Ectodermal cell (in vitro differentiated cells): ENCODE measurements around the gene NCF4.

Experiments
- H3K27ac ChIP-seq: 2 replicates; pipeline ENCODE4 v1.7.0; 2013; ENCODE audit warnings: mild to moderate bottlenecking, low read depth, low read length; ENCODE audit not compliant: insufficient read depth, poor library complexity, severe bottlenecking
- H3K27me3 ChIP-seq: 2 replicates; pipeline ENCODE4 v1.7.0; 2013; ENCODE audit warnings: mild to moderate bottlenecking, low read length; ENCODE audit not compliant: insufficient read depth, control insufficient read depth, poor library complexity, severe bottlenecking
- H3K36me3 ChIP-seq: one replicate; pipeline ENCODE4 v1.7.0; 2013; ENCODE audit warnings: low read length; ENCODE audit not compliant: control insufficient read depth, insufficient read depth
- H3K4me1 ChIP-seq: one replicate; pipeline ENCODE4 v1.7.0; 2013; ENCODE audit warnings: low read length; ENCODE audit not compliant: control insufficient read depth, insufficient read depth
- H3K4me3 ChIP-seq: 2 replicates; pipeline ENCODE4 v1.7.0; 2013; ENCODE audit warnings: low read depth, low read length, control low read depth; ENCODE audit not compliant: insufficient read depth
- H3K9me3 ChIP-seq: 2 replicates; pipeline ENCODE4 v1.7.0; 2013; ENCODE audit warnings: mild to moderate bottlenecking, low read length, moderate library complexity; ENCODE audit not compliant: control insufficient read depth
- WGBS, 2 experiments: methylation state at CpG; one replicate each; pipeline ENCODE4 v1.1.7; 2013; ENCODE audit warnings: missing lambda C conversion rate in 2 of 2; 5-methylcytosine and 5-hydroxymethylcytosine counted together

NCF4 gene

DNA sequence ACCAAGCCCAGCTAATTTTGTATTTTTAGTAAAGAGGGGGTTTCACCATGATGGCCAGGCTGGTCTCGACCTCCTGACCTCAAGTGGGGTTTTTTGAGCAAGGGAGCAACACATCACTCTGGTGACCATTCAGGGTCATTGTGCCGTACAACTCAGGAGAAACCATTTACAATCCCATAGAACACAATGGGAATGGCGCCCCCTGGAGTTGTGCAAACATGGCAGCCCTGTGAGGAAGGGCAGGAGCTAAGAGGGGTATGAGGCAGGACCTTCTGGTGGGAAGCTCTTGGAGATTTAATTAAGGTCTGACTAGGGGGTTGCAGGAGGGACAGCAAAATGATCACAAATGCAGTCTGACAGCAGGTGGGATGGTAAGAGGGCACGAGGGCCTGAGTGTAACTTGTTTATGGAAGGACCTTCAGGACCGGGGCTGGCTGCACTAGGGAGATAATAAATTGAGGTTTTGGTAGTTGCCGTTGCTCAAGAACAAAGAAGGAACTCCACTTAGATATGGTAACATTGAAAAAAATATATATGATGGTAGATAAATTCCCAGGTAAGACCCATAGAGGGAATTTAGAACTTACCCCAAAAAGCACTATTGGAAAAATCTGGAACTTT, 43.6 kb downstream of the NCF4 start:
- no peaks in the 10 kb centered on the region for H3K36me3 ChIP-seq
- H3K4me1 ChIP-seq = no peaks in the 10 kb centered on the region
- WGBS, 2 experiments = 80 to 91% methylated on average over 6 of the region's 6 CpGs
- H3K4me3 ChIP-seq = no peak overlapping the region
- no peak overlapping the region for H3K27ac ChIP-seq
- no peaks in the 10 kb centered on the region for H3K9me3 ChIP-seq
- no peaks in the 10 kb centered on the region for H3K27me3 ChIP-seq

DNA sequence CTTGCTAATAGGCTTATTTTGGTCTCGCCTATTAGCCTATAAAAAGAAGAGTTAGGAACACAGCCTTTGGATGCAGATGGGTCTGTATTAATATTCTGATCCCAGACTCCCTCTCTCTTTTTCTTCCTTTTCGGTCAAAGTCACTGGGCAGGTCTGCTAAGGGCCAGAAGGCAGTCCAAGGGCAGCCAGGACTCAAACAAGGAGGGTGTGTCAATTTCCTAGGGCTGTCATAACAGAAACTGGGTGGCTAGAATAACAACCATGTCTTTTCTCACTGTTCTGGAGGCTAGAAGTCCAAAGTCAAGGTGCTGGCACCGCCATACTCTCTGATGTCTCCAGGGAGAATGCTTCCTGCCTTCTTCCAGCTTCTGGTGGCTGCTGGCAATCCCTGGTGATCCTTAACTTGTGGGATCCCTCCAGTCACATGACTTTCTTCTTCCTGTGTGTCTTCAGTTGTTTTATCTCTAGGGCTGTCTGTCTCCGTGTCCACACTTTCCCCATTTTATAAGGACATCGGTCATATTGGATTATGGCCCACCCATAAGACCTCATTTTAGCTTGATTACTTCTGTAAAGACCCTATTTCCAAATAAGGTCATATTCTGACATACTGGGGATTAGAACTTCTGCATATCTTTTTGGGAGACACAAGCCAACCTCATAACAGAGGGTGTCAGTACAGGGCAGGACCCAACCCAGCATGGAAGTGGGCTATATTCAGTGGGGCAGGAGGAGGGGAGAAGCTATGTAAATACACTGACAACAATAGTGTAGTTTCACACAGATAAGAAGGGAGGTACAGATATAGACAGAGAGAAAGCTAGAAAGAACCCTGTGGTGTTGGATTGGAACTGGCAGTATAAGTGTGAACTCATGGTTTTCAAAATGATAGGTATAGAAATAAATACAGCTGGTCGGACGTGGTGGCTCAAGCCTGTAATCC, 46.7 kb downstream of the NCF4 start:
- 93% methylated on average over 7 of the region's 7 CpGs for WGBS, 2 experiments
- Histone ChIP-seq H3K4me3 (no peak overlapping the region), H3K9me3 (no peaks in the 10 kb centered on the region)

DNA sequence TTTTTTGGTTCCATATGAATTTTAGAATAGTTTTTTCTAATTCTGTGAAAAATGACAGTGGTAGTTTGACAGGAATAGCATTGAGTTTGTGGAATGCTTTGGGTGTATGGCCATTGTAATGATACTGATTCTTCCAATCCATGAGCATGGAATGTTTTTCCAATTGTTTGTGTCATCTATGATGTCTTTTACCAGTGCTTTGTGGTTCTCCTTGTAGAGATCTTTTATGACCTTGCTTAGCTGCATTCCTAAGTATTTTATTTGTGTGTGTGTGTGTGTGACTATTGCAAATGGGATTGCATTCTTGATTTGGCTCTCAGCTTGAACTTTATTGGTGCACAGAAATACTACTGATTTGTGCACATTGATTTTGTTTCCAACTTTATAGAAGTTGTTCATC, 49.7 kb downstream of the NCF4 start:
- H3K27me3 ChIP-seq = peaks cover 18% of the 10 kb centered on the region
- H3K4me1 ChIP-seq = peaks cover 4% of the 10 kb centered on the region
- H3K9me3 ChIP-seq = no peaks in the 10 kb centered on the region
- no peak overlapping the region for H3K4me3 ChIP-seq
- H3K27ac ChIP-seq = no peak overlapping the region
- no peaks in the 10 kb centered on the region for H3K36me3 ChIP-seq

More for the DNA sequence above, 46.7 kb downstream of the NCF4 start:
- H3K27me3 ChIP-seq = peaks cover 18% of the 10 kb centered on the region
- peaks cover 4% of the 10 kb centered on the region for H3K4me1 ChIP-seq
- no peaks in the 10 kb centered on the region for H3K36me3 ChIP-seq
- H3K27ac ChIP-seq = no peak overlapping the region

- no peaks in the 10 kb centered on the region for H3K9me3 ChIP-seq
- peaks cover 18% of the 10 kb centered on the region for H3K27me3 ChIP-seq
- H3K4me1 ChIP-seq = peaks cover 4% of the 10 kb centered on the region
- H3K36me3 ChIP-seq = no peaks in the 10 kb centered on the region
- no peak overlapping the region for H3K27ac ChIP-seq
- H3K4me3 ChIP-seq = no peak overlapping the region
- WGBS, 2 experiments = 15% methylated on average over 13 of the region's 13 CpGs
These were observed 51.3 kb downstream of the NCF4 start for GRCh38 chr22:36911887-36912661.

DNA sequence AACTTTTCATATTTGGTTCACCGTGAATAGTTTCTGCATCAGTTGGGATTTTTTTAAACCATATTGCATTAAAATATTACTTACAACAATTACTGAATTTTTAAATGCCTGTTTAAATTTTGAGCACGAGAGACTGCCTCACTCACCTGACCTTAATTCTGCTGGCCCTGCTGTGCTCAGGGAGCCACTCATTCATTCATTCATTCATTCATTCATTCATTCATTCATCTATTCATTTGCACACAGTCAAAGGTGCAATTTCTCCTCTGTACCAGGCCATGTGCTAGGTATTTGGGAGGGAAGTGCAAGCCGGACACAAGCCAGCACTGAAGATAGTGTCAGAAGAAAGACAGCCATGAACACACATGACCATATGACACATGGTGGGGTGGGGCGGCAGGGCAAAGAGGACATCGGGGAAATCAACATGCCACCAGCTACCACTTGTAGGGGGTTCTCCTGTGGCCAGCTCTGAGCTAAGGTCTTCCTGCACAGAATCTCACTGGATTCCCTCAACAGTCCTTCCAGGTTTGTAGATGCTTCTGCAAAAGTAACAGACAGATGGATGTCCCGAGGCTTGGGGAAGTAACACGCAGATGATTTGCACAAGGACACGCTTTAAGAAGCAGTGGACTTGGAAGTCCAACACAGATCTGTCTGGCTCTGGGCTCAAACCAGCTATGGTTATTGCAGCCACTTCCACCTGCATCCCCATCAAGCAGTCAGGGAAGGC, 52.1 kb downstream of the NCF4 start:
- WGBS, 2 experiments = 94 to 95% methylated on average over 8 of the region's 8 CpGs
- no peaks in the 10 kb centered on the region for H3K9me3 ChIP-seq
- H3K4me1 ChIP-seq = peaks cover 4% of the 10 kb centered on the region
- H3K27ac ChIP-seq = no peak overlapping the region
- H3K27me3 ChIP-seq = peaks cover 18% of the 10 kb centered on the region
- no peaks in the 10 kb centered on the region for H3K36me3 ChIP-seq
- H3K4me3 ChIP-seq = no peak overlapping the region

GRCh38 chr22:36913427-36914389, 52.9 kb downstream of the NCF4 start, which contains the start of gene CSF2RB:
TSS of gene CSF2RB (plus strand) at chr22:36913628. CDS start at chr22:36922208, 8,580 bp downstream.
- H3K4me3 ChIP-seq = no peak within 1 kb of the TSS
- H3K9me3 ChIP-seq = no peaks in the 10 kb centered on the region
- H3K27ac ChIP-seq = no peak within 1 kb of the TSS
- H3K36me3 ChIP-seq = no peaks in the 10 kb centered on the region
- WGBS, 2 experiments = 87 to 88% methylated on average over 18 of the region's 18 CpGs
- peaks cover 18% of the 10 kb centered on the region for H3K27me3 ChIP-seq
- peaks cover 4% of the 10 kb centered on the region for H3K4me1 ChIP-seq

DNA sequence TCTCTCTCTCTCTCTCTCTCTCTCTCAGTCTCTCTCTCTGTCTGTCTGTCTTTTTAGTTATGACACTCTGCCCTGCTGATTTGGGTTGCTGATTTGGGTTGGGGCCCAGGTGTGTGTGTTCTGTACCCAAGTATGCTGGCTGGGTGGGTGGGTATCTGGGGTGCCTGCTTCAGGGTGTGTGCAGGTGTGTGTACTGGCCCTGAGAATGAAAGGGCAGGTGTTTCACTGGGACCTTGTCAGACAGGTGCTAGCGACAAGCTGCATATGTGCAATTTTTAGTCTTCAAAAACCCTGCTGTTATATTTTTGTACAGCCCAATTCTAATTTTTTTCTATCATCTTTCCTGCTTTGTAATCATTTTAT, 53.6 kb downstream of the NCF4 start:
- Histone ChIP-seq H3K36me3 (no peaks in the 10 kb centered on the region), H3K4me3 (no peak overlapping the region), H3K27ac (no peak overlapping the region), H3K4me1 (peaks cover 4% of the 10 kb centered on the region), H3K9me3 (no peaks in the 10 kb centered on the region), H3K27me3 (peaks cover 18% of the 10 kb centered on the region)
- WGBS, 2 experiments = 92 to 95% methylated on average over 1 of the region's 1 CpG

DNA sequence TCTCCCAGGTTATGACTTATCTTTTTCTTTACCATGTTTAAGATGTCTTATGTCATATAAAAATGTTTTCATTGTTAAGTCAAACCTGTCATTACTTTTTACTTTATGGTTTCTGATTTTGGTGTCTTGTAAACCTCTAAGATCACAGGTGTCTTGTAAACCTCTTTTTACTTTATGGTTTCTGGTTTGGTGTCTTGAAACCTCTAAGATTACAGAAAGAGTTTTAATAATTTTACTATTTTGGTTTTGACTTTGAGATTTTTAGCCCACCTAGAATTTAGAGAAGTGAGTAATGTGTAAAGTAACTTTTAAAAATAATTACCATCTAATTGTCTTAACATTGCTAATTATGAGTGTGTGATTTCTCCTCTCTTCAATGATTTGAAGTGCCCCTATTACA, 55.2 kb downstream of the NCF4 start:
- H3K9me3 ChIP-seq = no peaks in the 10 kb centered on the region
- H3K27me3 ChIP-seq = peaks cover 10% of the 10 kb centered on the region
- no peak overlapping the region for H3K4me3 ChIP-seq
- no peaks in the 10 kb centered on the region for H3K36me3 ChIP-seq
- no peak overlapping the region for H3K27ac ChIP-seq
- peaks cover 4% of the 10 kb centered on the region for H3K4me1 ChIP-seq
